Stomach (tissue), 9 donors: ENCODE results near the gene CA11. TPM values are rescaled to one million over a fixed set of nuclear protein-coding genes. Genes with fewer than 3 reads are reported as not detected.

Experiments
- DNase-seq, 2 donors: peaks; one replicate each; pipeline versions ENCODE4 v3.0.0 to v3.0.0-alpha.2; 2013 to 2019
- H3K27ac ChIP-seq, 5 donors: fragments of 200-600 bp in 4 of 5; sonication (generic) in 4 of 5; one replicate each; pipeline ENCODE4 v1.5.1; 2013 to 2019; ENCODE audit warnings: mild to moderate bottlenecking in 1 of 5, moderate library complexity in 1 of 5
- H3K27me3 ChIP-seq, 3 donors: fragments of 200-600 bp; sonication (generic); one replicate each; pipeline ENCODE4 v1.5.1; 2017 to 2019; ENCODE audit warnings: mixed run types in 1 of 3
- H3K36me3 ChIP-seq, 4 donors: fragments of 200-600 bp; sonication (generic); 1 replicate in 3 of 4; 2 replicates in 1 of 4; pipeline ENCODE4 v1.5.1; 2016 to 2019
- H3K4me1 ChIP-seq, 4 donors: fragments of 200-600 bp; sonication (generic); one replicate each; pipeline ENCODE4 v1.5.1; 2016 to 2019
- H3K4me3 ChIP-seq, 4 donors: fragments of 200-600 bp; sonication (generic) in 3 of 4; one replicate each; pipeline ENCODE4 v1.5.1; 2016 to 2019; ENCODE audit warnings: mild to moderate bottlenecking in 1 of 4
- H3K9me3 ChIP-seq, 4 donors: fragments of 200-600 bp; sonication (generic); one replicate each; pipeline ENCODE4 v1.5.1; 2016 to 2019
- EP300 ChIP-seq: sonication (generic); formaldehyde crosslinking; IDR thresholded peaks from one replicate; pipeline ENCODE4 v1.6.1; 2017; ENCODE audit warnings: antibody characterized with exemption
- POLR2A ChIP-seq, 4 donors: fragments of 450-650 bp; IDR thresholded peaks; one replicate each; pipeline ENCODE4 v1.6.1; 2016; ENCODE audit warnings: antibody characterized with exemption in 4 of 4, control low read depth in 2 of 4, mild to moderate bottlenecking in 1 of 4, moderate library complexity in 1 of 4
- POLR2AphosphoS5 ChIP-seq, 3 donors: sonication (generic); formaldehyde crosslinking; IDR thresholded peaks; one replicate each; pipeline ENCODE4 v1.6.1; 2016; ENCODE audit warnings: antibody characterized with exemption in 3 of 3
- WGBS, 5 donors: extraction: QIAGEN DNeasy Blood & Tissue Kit in 3 of 5; methylation state at CpG; one replicate each; pipeline versions ENCODE4 v1.1.5 to v1.1.7; 2013 to 2018; 5-methylcytosine and 5-hydroxymethylcytosine counted together
- intact Hi-C: fragments of 100-400 bp; cut with DNase I; formaldehyde crosslinking; loops from one replicate; pipeline ENCODE4 v1.15.1; 2023; ENCODE audit warnings: low total_unique reads
- polyA plus RNA-seq, 3 donors: library from polyadenylated mRNA; stranded (reverse); fragments of 200-250 nt; gene quantifications; one replicate each; pipeline ENCODE4 v1.2.3, GENCODE V29; 2013
- total RNA-seq, 5 donors: library from RNA; depleted of rRNA; stranded (reverse); fragments of >200 nt; gene quantifications; one replicate each; pipeline versions ENCODE4 v1.1.0 to v1.2.3, GENCODE V29; 2014 to 2016
- TF ChIP-seq, protein P1 (sequence below), 7 experiments: fragments of 450-650 bp in 4 of 7; fragments of 200-600 bp in 3 of 7; sonication (generic) in 3 of 7; IDR thresholded peaks; one replicate each; pipeline ENCODE4 v1.5.1; 2016 to 2019; ENCODE audit warnings: antibody characterized with exemption in 7 of 7, control low read depth in 2 of 7, mild to moderate bottlenecking in 1 of 7
- donor health status: healthy with polysubstance abuse.
- donor health status: Bipolar disorder and iron deficiency.
- donor health status: healthy.

The CA11 gene
- total and polyA plus RNA-seq, 8 donors: 1.8 to 33.0 (median 15.8) TPM; not detected in 1

- WGBS, 5 donors: 0 to 1% (median 1%) methylated on average over 17 to 40 of the region's 40 CpGs
- Histone ChIP-seq H3K4me1 (peaks cover 23 to 81% (median 60%) of the 10 kb centered on the region in 4 donors), H3K27me3 (no peaks in the 10 kb centered on the region), H3K36me3 (peaks cover 0 to 32% (median 11%) of the 10 kb centered on the region in 4 donors), H3K9me3 (no peaks in the 10 kb centered on the region), H3K4me3 (peak overlapping the region; percentile 47 to 60 (median 48)), H3K27ac (peak overlapping the region; percentile 85 to 93 (median 89))
- peak; percentile 99 to 100 for DNase-seq
- intact Hi-C loops: no loop called here
- TF ChIP-seq EP300: no peak
- TF ChIP-seq POLR2AphosphoS5 (IDR thresholded peaks at IDR 0.05): peak in 2 of 3 donors; percentile 43 to 89
Measured at GRCh38 chr19:48624067-48624594, 21.9 kb downstream of the CA11 start.

- Histone ChIP-seq H3K4me3 (peak overlapping the region; percentile 23 to 49 (median 48)), H3K9me3 (no peaks in the 10 kb centered on the region), H3K36me3 (peaks cover 0 to 29% (median 8%) of the 10 kb centered on the region in 4 donors), H3K27me3 (no peaks in the 10 kb centered on the region), H3K27ac (peak overlapping the region; percentile 78 to 93 (median 87)), H3K4me1 (peaks cover 23 to 76% (median 57%) of the 10 kb centered on the region in 4 donors)
- DNase-seq: no peak
- no peak for TF ChIP-seq POLR2A (IDR thresholded peaks at IDR 0.05)
- TF ChIP-seq POLR2AphosphoS5 (IDR thresholded peaks at IDR 0.05): no peak
- TF ChIP-seq EP300: no peak
- TF ChIP-seq, protein P1, sequence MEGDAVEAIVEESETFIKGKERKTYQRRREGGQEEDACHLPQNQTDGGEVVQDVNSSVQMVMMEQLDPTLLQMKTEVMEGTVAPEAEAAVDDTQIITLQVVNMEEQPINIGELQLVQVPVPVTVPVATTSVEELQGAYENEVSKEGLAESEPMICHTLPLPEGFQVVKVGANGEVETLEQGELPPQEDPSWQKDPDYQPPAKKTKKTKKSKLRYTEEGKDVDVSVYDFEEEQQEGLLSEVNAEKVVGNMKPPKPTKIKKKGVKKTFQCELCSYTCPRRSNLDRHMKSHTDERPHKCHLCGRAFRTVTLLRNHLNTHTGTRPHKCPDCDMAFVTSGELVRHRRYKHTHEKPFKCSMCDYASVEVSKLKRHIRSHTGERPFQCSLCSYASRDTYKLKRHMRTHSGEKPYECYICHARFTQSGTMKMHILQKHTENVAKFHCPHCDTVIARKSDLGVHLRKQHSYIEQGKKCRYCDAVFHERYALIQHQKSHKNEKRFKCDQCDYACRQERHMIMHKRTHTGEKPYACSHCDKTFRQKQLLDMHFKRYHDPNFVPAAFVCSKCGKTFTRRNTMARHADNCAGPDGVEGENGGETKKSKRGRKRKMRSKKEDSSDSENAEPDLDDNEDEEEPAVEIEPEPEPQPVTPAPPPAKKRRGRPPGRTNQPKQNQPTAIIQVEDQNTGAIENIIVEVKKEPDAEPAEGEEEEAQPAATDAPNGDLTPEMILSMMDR (IDR thresholded peaks at IDR 0.05): no peak
- intact Hi-C loops: no loop called here
- 25 to 34% (median 28%) methylated on average over 8 of the region's 8 CpGs for WGBS, 5 donors
Measured at GRCh38 chr19:48623556-48624066, 22.4 kb downstream of the CA11 start.

- 26 to 31% (median 29%) methylated on average over 6 of the region's 6 CpGs for WGBS, 5 donors
- DNase-seq: no peak
- Histone ChIP-seq H3K4me3 (peak overlapping the region; percentile 72 to 93 (median 90)), H3K27me3 (no peaks in the 10 kb centered on the region), H3K4me1 (peaks cover 53 to 75% (median 64%) of the 10 kb centered on the region in 4 donors), H3K9me3 (no peaks in the 10 kb centered on the region), H3K36me3 (peaks cover 24 to 28% (median 27%) of the 10 kb centered on the region in 4 donors), H3K27ac (peak overlapping the region; percentile 82 to 94 (median 93))
- intact Hi-C loops: no loop called here
- TF ChIP-seq POLR2AphosphoS5 (IDR thresholded peaks at IDR 0.05): no peak
Measured at GRCh38 chr19:48619692-48620585, 26.0 kb downstream of the CA11 start.

GRCh38 chr19:48618916-48619691 lies 26.9 kb downstream of the CA11 start, which contains the start of the genes RPL18 and SPHK2:
Gene RPL18, minus strand, starts transcription at chr19:48619178. Its CDS starts 35 bp downstream, at chr19:48619143.
Gene SPHK2, plus strand, starts transcription at chr19:48619506. Its CDS starts 1,009 bp downstream, at chr19:48620515.
- Histone ChIP-seq H3K4me1 (peaks cover 50 to 76% (median 61%) of the 10 kb centered on the region in 4 donors), H3K4me3 (peak within 1 kb of the TSS; percentile 72 to 93 (median 90)), H3K27me3 (no peaks in the 10 kb centered on the region), H3K27ac (peak within 1 kb of the TSS; percentile 82 to 94 (median 93)), H3K9me3 (no peaks in the 10 kb centered on the region), H3K36me3 (peaks cover 24 to 32% (median 30%) of the 10 kb centered on the region in 4 donors)
- DNase-seq: peak; percentile 97 to 100
- intact Hi-C loops: no loop called here
- TF ChIP-seq POLR2AphosphoS5 (IDR thresholded peaks at IDR 0.05) (peak; percentile 92 to 99 (median 97)), EP300 (no peak), POLR2A (IDR thresholded peaks at IDR 0.05) (peak in 2 of 4 donors; percentile 70 to 73)
- 0 to 1% (median 0%) methylated on average over 37 to 69 of the region's 69 CpGs for WGBS, 5 donors

GRCh38 chr19:48618278-48618915 lies 27.6 kb downstream of the CA11 start:
- no peak for DNase-seq
- TF ChIP-seq EP300 (no peak), POLR2A (IDR thresholded peaks at IDR 0.05) (no peak), POLR2AphosphoS5 (IDR thresholded peaks at IDR 0.05) (no peak)
- TF ChIP-seq, protein P1 (IDR thresholded peaks at IDR 0.05): no peak
- Histone ChIP-seq H3K9me3 (no peaks in the 10 kb centered on the region), H3K27ac (peak overlapping the region; percentile 77 to 94 (median 93)), H3K36me3 (peaks cover 24 to 32% (median 30%) of the 10 kb centered on the region in 4 donors), H3K4me3 (peak overlapping the region; percentile 72 to 93 (median 90)), H3K4me1 (peaks cover 45 to 76% (median 62%) of the 10 kb centered on the region in 4 donors), H3K27me3 (no peaks in the 10 kb centered on the region)
- WGBS, 5 donors: 0 to 2% (median 1%) methylated on average over 18 of the region's 18 CpGs
- intact Hi-C loops: no loop called here
